AG09309 (cell line): ENCODE results near the gene ROR2.

Experiments
- DNase-seq: peaks from one replicate; pipeline ENCODE4 v3.0.0-alpha.2; 2010; ENCODE audit warnings: low read depth
- H3K4me3 ChIP-seq: 2 replicates; pipeline ENCODE4 v1.5.1; 2011; ENCODE audit warnings: mild to moderate bottlenecking, low read depth, low read length, moderate library complexity; ENCODE audit not compliant: control insufficient read depth
- TF ChIP-seq, protein P1 (sequence below): IDR thresholded peaks from 2 replicates; pipeline ENCODE4 v1.5.1; 2011; ENCODE audit warnings: mild to moderate bottlenecking, low read depth, low read length, inconsistent platforms; ENCODE audit not compliant: insufficient read depth, control insufficient read depth; ENCODE audit errors: missing control alignments

The ROR2 gene

DNA sequence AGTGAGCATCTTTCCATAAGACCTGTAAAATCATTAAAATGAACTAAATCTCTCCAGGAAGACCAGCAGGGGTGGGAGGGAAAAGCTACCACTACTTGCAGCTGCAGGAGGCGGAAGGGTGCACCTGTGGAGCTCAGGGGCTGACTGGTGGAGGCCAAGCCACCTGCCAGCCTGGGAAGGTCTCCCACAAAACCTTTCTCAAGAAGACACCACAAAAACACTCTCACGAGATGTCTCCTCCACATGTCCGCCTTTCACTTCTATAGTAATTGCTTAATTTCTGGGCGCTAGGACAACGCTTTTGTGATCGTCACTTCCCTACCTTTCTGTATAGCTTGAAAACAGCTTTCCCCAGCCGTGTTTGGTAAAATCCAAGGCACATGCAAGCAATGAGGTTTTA, 114.4 kb downstream of the ROR2 start:
- no peak overlapping the region for H3K4me3 ChIP-seq
- no peak for DNase-seq
- TF ChIP-seq, protein P1, sequence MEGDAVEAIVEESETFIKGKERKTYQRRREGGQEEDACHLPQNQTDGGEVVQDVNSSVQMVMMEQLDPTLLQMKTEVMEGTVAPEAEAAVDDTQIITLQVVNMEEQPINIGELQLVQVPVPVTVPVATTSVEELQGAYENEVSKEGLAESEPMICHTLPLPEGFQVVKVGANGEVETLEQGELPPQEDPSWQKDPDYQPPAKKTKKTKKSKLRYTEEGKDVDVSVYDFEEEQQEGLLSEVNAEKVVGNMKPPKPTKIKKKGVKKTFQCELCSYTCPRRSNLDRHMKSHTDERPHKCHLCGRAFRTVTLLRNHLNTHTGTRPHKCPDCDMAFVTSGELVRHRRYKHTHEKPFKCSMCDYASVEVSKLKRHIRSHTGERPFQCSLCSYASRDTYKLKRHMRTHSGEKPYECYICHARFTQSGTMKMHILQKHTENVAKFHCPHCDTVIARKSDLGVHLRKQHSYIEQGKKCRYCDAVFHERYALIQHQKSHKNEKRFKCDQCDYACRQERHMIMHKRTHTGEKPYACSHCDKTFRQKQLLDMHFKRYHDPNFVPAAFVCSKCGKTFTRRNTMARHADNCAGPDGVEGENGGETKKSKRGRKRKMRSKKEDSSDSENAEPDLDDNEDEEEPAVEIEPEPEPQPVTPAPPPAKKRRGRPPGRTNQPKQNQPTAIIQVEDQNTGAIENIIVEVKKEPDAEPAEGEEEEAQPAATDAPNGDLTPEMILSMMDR: no peak

DNA sequence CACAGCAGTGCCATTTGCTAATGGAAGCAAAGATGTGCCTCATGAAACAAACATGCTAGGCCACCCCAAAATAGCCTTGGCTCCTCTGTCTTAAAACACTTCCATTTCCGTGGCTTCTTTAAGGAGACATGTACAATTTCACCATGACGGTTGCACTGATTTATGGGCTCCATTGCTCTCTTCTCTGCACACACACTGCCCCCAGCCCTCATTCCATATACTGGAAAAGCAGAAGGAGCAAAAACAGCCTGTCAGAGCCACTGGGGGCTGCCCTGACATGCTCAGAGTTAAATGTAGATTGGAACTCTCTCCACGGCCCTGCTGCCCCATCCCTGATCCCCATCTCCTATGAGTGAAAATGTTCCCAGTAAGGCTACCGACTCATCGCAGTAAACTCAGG, 114.8 kb downstream of the ROR2 start:
- TF ChIP-seq, protein P1: no peak

DNA sequence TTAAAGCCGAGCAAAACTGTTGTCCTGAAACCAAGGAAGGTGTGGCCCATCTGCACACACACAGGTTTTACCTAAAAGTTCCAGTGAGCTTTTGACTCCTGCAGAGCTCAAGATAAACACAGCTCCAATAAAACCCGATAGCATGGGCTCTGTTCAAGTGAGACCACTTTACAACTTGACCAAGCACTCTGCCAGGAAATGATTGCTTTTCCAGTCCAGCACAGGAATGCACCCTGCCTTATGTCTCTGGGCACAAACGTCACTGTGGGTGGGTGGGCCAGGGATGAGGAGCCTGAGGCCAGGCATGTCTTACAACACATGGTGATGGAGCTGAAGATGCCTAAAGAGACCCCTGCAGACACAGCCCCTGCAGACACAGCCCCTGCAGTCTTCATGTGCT, 115.3 kb downstream of the ROR2 start:
- H3K4me3 ChIP-seq: no peak overlapping the region
- TF ChIP-seq, protein P1: no peak
- no peak for DNase-seq

More for the DNA sequence above, 114.8 kb downstream of the ROR2 start:
- no peak for DNase-seq
- H3K4me3 ChIP-seq: no peak overlapping the region

DNA sequence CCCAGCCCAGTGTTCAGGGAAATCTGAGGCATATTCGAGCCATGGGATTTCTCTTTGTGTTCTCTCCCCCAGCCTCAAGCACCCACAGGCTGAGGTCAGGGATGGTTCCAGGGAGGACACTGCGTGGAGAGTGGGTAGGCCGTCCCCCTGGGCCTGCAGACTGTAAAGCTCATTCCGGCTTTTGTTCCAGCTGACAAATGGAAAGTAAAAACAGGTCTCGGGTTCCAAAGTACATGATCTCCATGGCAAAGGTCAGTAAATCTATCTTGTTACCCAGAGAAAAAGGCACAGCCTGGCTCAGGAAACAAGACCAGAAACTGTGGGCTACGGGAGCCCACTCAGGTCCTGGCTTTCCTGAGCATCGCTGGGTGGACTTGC, 116.2 kb downstream of the ROR2 start:
- no peak for DNase-seq
- H3K4me3 ChIP-seq: no peak overlapping the region
- TF ChIP-seq, protein P1: no peak

DNA sequence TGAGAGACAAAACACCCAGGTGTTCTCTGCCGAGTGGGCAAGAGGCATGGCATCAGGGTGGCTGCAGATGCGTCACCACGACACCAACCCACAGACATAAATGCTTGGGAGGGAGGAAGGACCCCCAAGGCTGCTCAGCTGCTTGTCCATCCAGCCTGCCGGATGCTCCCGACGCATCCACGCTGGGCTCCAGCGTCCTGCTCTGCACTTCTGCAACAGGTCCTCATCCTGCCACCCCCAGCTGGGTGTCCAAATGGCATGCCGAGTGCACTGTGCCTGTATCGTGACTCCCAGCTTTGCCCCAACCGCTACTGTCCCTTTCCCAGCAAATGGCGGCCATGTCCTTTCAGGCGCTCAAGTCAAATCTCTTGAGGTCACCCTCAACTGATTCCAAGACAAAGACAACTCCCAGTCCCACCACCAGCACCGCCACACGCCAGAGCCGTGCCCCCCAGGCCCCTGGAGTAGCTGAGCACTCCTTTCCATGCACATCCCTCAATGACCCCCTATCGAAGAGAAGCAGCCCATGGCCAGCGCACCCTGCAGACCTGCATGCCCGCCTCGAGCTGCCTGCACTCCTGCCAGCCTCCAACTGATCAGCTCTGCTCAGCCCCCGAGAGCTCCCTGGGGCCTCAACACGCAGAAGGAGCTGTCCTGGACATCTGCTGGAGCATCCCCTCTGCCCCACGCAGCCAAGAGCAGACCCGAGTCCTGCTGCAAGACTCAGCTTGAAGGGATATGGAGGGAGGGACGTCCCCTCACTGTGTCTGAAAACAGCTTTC, 116.7 kb downstream of the ROR2 start:
- TF ChIP-seq, protein P1: no peak
- H3K4me3 ChIP-seq: no peak overlapping the region
- DNase-seq: no peak

DNA sequence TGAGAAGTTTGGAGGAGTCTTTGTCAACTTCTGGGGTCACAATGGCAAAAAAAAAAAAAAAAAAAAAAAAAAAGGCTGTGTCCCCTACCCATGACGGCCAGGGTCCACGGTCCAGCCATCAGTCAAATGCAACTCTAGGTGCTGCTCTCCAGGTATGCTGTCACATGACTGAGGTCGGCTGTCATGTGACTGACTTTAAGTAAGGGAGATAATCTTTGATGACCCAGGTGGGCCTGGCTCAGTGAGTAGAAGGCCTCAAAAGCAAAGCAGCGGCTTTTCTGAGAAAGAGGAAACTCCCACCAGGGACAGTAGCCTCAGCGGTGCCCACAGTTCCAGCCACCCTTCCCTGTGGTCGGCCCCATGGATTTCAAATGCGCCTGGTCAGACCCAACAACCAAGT, 117.7 kb downstream of the ROR2 start:
- DNase-seq: no peak
- H3K4me3 ChIP-seq: no peak overlapping the region
- TF ChIP-seq, protein P1: no peak
